ENCODE measurements around the gene RP9.

Gene RP9

GRCh38 chr7:33070277-33070676, 38.9 kb downstream of the RP9 start:
- no peak for DNase-seq (ENCODE audit: low read depth, low spot score)
- no peak overlapping the region for H3K4me3 ChIP-seq (ENCODE audit: low read length)

GRCh38 chr7:33067921-33068320, 41.3 kb downstream of the RP9 start:
- DNase-seq (ENCODE audit: low read depth, low spot score), result no peak

GRCh38 chr7:33066771-33067170, 42.4 kb downstream of the RP9 start:
- no peak for DNase-seq (ENCODE audit: low read depth, low spot score)
- no peak overlapping the region for H3K4me3 ChIP-seq (ENCODE audit: low read length)

More at GRCh38 chr7:33067921-33068320, 41.3 kb downstream of the RP9 start:
- no peak overlapping the region for H3K4me3 ChIP-seq (ENCODE audit: low read length)

- no peak overlapping the region for H3K4me3 ChIP-seq (ENCODE audit: low read length)
- DNase-seq (ENCODE audit: low read depth, low spot score), result no peak
Measured at GRCh38 chr7:33065981-33066380, 43.2 kb downstream of the RP9 start.

GRCh38 chr7:33062782-33063443, 46.3 kb downstream of the RP9 start:
- DNase-seq (ENCODE audit: low read depth, low spot score), result peak; percentile 92
- peak overlapping the region; percentile 86 for H3K4me3 ChIP-seq (ENCODE audit: low read length)

GRCh38 chr7:33062023-33062781, 47.0 kb downstream of the RP9 start, which contains the start of gene NT5C3A:
TSS of gene NT5C3A (minus strand) at chr7:33062776. CDS start at chr7:33062705, 71 bp downstream.
- peak within 1 kb of the TSS; percentile 86 for H3K4me3 ChIP-seq (ENCODE audit: low read length)
- DNase-seq (ENCODE audit: low read depth, low spot score), result no peak

- peak overlapping the region; percentile 86 for H3K4me3 ChIP-seq (ENCODE audit: low read length)
- no peak for DNase-seq (ENCODE audit: low read depth, low spot score)
Measured at GRCh38 chr7:33061282-33061937, 47.8 kb downstream of the RP9 start.

- H3K4me3 ChIP-seq (ENCODE audit: low read length), result no peak overlapping the region
- DNase-seq (ENCODE audit: low read depth, low spot score), result no peak
Measured at GRCh38 chr7:33059635-33060034, 49.6 kb downstream of the RP9 start.

- H3K4me3 ChIP-seq (ENCODE audit: low read length), result no peak overlapping the region
- DNase-seq (ENCODE audit: low read depth, low spot score), result no peak
Measured at GRCh38 chr7:33055158-33055557, 54.0 kb downstream of the RP9 start.

- peak; percentile 39 for DNase-seq (ENCODE audit: low read depth, low spot score)
- H3K4me3 ChIP-seq (ENCODE audit: low read length), result no peak overlapping the region
Measured at GRCh38 chr7:33054261-33054964, 54.8 kb downstream of the RP9 start.

GRCh38 chr7:33053721-33054120, 55.5 kb downstream of the RP9 start:
- H3K4me3 ChIP-seq (ENCODE audit: low read length), result no peak overlapping the region
- peak; percentile 79 for DNase-seq (ENCODE audit: low read depth, low spot score)

- DNase-seq (ENCODE audit: low read depth, low spot score), result peak; percentile 53
- H3K4me3 ChIP-seq (ENCODE audit: low read length), result no peak overlapping the region
Measured at GRCh38 chr7:33050535-33051318, 58.5 kb downstream of the RP9 start.

GRCh38 chr7:33048704-33049103, 60.5 kb downstream of the RP9 start:
- no peak overlapping the region for H3K4me3 ChIP-seq (ENCODE audit: low read length)
- no peak for DNase-seq (ENCODE audit: low read depth, low spot score)

GRCh38 chr7:33048257-33048656, 60.9 kb downstream of the RP9 start:
- no peak for DNase-seq (ENCODE audit: low read depth, low spot score)
- no peak overlapping the region for H3K4me3 ChIP-seq (ENCODE audit: low read length)

GRCh38 chr7:33044986-33045385, 64.2 kb downstream of the RP9 start:
- no peak overlapping the region for H3K4me3 ChIP-seq (ENCODE audit: low read length)
- no peak for DNase-seq (ENCODE audit: low read depth, low spot score)

Data from Jurkat, Clone E6-1 (cell line).